PFSK-1 (cell line): Measurements from ENCODE around the gene NT5C3A.

ENCODE experiments used
- POLR2AphosphoS5 ChIP-seq: IDR thresholded peaks from 2 replicates; pipeline ENCODE4 v1.6.1; 2012; ENCODE audit warnings: low read depth, mild to moderate bottlenecking, control low read depth, low read length, moderate library complexity
- REST ChIP-seq, 2 experiments: IDR thresholded peaks; 2 replicates each; pipeline versions ENCODE4 v1.6.1 to v1.8.0; 2011 to 2012; ENCODE audit warnings: low read depth in 2 of 2, low read length in 2 of 2, control low read depth in 1 of 2, inconsistent platforms in 1 of 2, mild to moderate bottlenecking in 1 of 2, moderate library complexity in 1 of 2; ENCODE audit not compliant: insufficient read depth in 1 of 2
- SIN3A ChIP-seq: IDR thresholded peaks from 2 replicates; pipeline ENCODE4 v1.6.1; 2012; ENCODE audit warnings: mild to moderate bottlenecking, low read length, moderate library complexity, borderline replicate concordance; ENCODE audit not compliant: insufficient read depth
- TAF1 ChIP-seq: IDR thresholded peaks from 2 replicates; pipeline ENCODE4 v1.6.1; 2012; ENCODE audit warnings: low read length, control low read depth, borderline replicate concordance; ENCODE audit not compliant: insufficient read depth

GRCh38 chr7:33109005-33109757 is 46.6 kb upstream of the NT5C3A start, which contains the start of gene RP9:
- peak; percentile 53; the same call in 1 of the 2 replicates for TF ChIP-seq POLR2AphosphoS5
- TF ChIP-seq TAF1, result peak; percentile 59; the same call in 1 of the 2 replicates
- TF ChIP-seq REST (IDR thresholded peaks at IDR 0.05; ENCODE audit: insufficient read depth in 1 of 2, low read depth in 2 of 2, low read length in 2 of 2), result 0 out of 4 replicates have a peak, but pooled peaks of 1 of the 2 experiments have one; percentile 22
- TF ChIP-seq SIN3A, result no peak
